Fibroblast of pulmonary artery (primary cell): ENCODE data around the gene PSMD13.

Experiments
- DNase-seq: peaks from one replicate; pipeline ENCODE4 v3.0.0-alpha.2; 2010; ENCODE audit warnings: low read depth
- H3K4me3 ChIP-seq: replicated peaks from 2 replicates; pipeline ENCODE4 v1.5.1; 2011; ENCODE audit warnings: low read depth, mild to moderate bottlenecking, control low read depth, low read length, moderate library complexity
- TF ChIP-seq, protein P1 (sequence below): IDR thresholded peaks from 2 replicates; pipeline ENCODE4 v1.5.1; 2011; ENCODE audit warnings: mild to moderate bottlenecking, control low read depth, low read length, inconsistent platforms; ENCODE audit errors: missing control alignments

The PSMD13 gene

DNA sequence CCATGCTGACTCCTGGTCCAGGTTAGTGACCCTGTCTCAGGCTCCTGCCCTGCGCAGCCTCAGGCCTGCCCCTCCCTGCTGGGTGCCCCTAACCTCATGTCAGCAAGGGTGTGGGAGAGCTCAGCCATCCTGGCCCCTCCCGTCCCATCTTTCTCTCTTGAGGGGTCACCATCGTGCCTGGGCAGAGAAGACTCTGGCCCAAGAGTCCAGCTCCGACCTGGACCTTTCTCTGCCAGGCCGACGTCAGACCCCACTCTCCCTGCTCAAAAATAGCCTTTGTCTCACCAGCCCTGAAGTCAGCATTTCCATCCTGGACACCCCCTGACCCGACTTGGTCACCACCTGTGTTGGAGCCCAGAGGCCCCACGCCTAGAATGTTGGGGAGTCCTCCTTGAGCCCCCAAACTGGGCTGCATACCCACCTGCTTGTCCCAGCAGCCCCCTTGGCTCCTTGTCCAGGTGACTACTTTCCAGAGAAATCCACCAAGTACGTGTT, 39.0 kb upstream of the PSMD13 start:
- TF ChIP-seq, protein P1, sequence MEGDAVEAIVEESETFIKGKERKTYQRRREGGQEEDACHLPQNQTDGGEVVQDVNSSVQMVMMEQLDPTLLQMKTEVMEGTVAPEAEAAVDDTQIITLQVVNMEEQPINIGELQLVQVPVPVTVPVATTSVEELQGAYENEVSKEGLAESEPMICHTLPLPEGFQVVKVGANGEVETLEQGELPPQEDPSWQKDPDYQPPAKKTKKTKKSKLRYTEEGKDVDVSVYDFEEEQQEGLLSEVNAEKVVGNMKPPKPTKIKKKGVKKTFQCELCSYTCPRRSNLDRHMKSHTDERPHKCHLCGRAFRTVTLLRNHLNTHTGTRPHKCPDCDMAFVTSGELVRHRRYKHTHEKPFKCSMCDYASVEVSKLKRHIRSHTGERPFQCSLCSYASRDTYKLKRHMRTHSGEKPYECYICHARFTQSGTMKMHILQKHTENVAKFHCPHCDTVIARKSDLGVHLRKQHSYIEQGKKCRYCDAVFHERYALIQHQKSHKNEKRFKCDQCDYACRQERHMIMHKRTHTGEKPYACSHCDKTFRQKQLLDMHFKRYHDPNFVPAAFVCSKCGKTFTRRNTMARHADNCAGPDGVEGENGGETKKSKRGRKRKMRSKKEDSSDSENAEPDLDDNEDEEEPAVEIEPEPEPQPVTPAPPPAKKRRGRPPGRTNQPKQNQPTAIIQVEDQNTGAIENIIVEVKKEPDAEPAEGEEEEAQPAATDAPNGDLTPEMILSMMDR, result no peak
- no peak for DNase-seq
- H3K4me3 ChIP-seq, result no peak overlapping the region

DNA sequence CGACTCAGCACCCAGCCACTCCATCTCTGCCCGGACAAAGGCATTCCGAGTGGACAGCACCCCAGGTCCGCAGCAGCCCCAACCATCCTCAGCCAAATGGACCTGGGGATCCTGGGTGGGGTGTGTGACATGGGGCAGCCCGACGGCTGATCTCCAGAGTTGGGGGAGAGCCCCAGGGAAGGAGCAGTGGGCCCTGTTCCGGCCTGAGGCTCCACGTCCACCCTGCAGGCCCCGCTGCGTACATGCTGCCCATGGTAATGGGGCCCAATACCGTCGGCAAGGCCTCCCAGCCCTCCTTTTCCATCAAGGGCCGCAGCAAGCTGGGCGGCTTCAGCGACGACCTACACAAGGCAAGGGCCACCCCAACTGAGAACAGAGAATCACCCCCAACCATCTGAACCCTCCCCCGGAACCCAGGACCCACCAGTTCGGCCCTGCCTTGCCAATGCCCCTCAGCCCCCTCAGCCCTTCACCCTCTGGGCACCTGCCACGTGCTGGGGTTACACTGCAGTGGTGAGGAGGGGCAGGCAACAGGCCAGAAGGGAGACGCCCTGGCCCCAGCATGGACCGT, 38.5 kb upstream of the PSMD13 start:
- no peak for DNase-seq
- H3K4me3 ChIP-seq, result no peak overlapping the region
- TF ChIP-seq, protein P1, result no peak

DNA sequence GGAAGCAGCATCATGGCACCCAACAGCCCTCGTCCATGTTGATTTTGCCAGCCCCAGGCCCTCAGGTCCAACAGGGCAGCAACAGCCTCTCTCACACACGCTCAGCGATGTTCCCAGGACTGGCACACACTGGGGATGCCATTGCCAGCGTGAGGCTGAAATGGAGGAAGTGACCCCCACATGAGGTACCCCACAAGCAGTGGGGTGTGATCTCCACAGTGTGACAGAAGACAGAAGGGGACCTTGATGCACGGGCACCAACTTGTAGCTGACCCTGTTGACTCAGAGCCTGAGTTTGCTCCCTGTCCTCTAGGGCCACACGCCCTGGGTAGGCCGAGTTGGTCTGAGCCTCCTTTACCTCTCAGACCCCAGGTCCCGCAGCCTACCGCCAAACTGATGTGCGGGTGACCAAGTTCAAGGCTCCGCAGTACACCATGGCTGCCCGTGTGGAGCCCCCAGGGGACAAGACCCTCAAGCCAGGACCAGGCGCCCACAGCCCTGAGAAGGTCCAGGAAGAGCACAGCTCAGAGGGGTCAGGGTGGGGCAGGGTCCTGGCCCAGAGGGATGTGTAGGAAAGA, 37.7 kb upstream of the PSMD13 start:
- TF ChIP-seq, protein P1, result no peak
- no peak overlapping the region for H3K4me3 ChIP-seq
- no peak for DNase-seq

GRCh38 chr11:199782-200181, 37.0 kb upstream of the PSMD13 start:
- no peak overlapping the region for H3K4me3 ChIP-seq
- no peak for DNase-seq
- TF ChIP-seq, protein P1, result no peak

DNA sequence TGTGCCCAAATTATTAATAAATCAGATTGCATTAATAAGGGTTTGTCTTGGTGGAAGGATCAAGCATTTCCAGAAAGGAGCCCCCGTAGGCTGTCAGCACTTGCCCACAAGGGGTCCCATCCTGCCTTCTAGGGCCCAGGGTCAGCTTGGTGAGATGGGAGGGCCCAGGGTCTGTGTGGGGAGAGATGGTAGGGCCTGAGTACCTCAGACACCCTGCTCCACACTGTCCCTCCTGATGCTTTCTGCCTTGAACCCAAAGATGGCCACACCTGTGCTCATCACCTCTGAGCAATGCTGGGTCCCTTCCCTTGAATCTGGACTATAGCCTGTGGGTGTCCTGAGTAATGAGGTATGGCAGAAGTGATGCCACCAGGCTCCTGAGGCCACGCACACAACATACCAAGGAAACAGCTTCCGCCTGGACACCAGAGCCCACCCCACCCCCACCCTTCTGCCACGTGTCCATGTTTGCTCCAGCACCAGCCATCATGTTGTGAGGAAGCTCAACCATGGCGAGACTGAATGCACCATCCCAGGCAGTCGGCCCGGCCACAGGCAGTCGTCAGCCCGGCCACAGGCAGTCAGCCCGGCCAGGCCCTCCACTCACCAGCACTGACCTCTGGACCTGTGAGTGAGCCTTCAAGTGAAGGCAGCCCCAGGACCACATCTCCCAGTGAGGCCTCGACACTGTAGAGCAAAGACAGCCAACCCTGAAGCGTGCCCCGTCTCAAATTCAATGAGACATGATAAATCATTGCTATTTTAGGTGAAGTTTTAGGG, 36.4 kb upstream of the PSMD13 start:
- no peak for DNase-seq
- no peak overlapping the region for H3K4me3 ChIP-seq
- TF ChIP-seq, protein P1, result no peak

GRCh38 chr11:201966-202365, 34.8 kb upstream of the PSMD13 start:
- TF ChIP-seq, protein P1, result no peak
- no peak overlapping the region for H3K4me3 ChIP-seq
- no peak for DNase-seq
